OCI-LY3 (cell line): ENCODE measurements around the gene KLHL29.

Experiments
- H2AFZ ChIP-seq: fragments of 200-600, 300-600 bp; shearing (Covaris generic); 2 replicates; pipeline ENCODE4 v1.6.0; 2014; ENCODE audit warnings: antibody characterized with exemption, low read depth, low read length
- H3K27ac ChIP-seq: fragments of 200-600, 300-600 bp; sonication (generic); 2 replicates; pipeline ENCODE4 v1.5.1; 2014; ENCODE audit warnings: mild to moderate bottlenecking, low read length, moderate library complexity, mixed read lengths
- H3K27me3 ChIP-seq: fragments of 200-600, 300-600 bp; sonication (generic); 2 replicates; pipeline ENCODE4 v1.6.1; 2014; ENCODE audit warnings: low read depth, low read length, mixed read lengths
- H3K36me3 ChIP-seq: fragments of 200-600, 300-600 bp; sonication (generic); replicated peaks from 2 replicates; pipeline ENCODE3; 2014; ENCODE audit warnings: low read depth, low read length, mixed read lengths
- H3K4me1 ChIP-seq: fragments of 300-600, 200-600 bp; sonication (generic); 2 replicates; pipeline ENCODE4 v1.6.1; 2014; ENCODE audit warnings: low read length, mixed read lengths
- H3K4me2 ChIP-seq: fragments of 200-600, 300-600 bp; sonication (generic); 2 replicates; pipeline ENCODE4 v1.6.1; 2014; ENCODE audit warnings: low read length, mixed read lengths
- H3K4me3 ChIP-seq: fragments of 300-600, 200-600 bp; sonication (generic); 2 replicates; pipeline ENCODE4 v1.5.1; 2014; ENCODE audit warnings: antibody characterized with exemption, mild to moderate bottlenecking, low read length, moderate library complexity
- H3K79me2 ChIP-seq: fragments of 300-600, 200-600 bp; shearing (Covaris generic); 2 replicates; pipeline ENCODE4 v1.6.1; 2014; ENCODE audit warnings: mild to moderate bottlenecking, low read length, mixed read lengths
- H3K9ac ChIP-seq: fragments of 300-600, 200-600 bp; shearing (Covaris generic); 2 replicates; pipeline ENCODE4 v1.6.0; 2014; ENCODE audit warnings: mild to moderate bottlenecking, low read length, moderate library complexity
- H3K9me3 ChIP-seq: fragments of 200-600, 300-600 bp; shearing (Covaris generic); 2 replicates; pipeline ENCODE4 v1.6.1; 2014; ENCODE audit warnings: low read length, mixed read lengths; ENCODE audit not compliant: insufficient read depth
- H4K20me1 ChIP-seq: fragments of 200-600, 300-600 bp; sonication (generic); 2 replicates; pipeline ENCODE4 v1.6.1; 2016; ENCODE audit warnings: low read length, mixed read lengths; ENCODE audit not compliant: insufficient read depth
- CTCF ChIP-seq: fragments of 200-600, 300-600 bp; sonication (generic); IDR thresholded peaks from 2 replicates; pipeline ENCODE4 v1.5.1; 2014; ENCODE audit warnings: antibody characterized with exemption, low read length, low read depth
- EZH2phosphoT487 ChIP-seq: fragments of 200-600 bp; shearing (Covaris generic); IDR thresholded peaks from 2 replicates; pipeline ENCODE4 v1.6.1; 2018; ENCODE audit warnings: antibody characterized with exemption, mixed run types, low read depth

KLHL29 gene

GRCh38 chr2:23658466-23658942, 273.5 kb downstream of the KLHL29 start:
- Histone ChIP-seq H3K27me3 (no peaks in the 10 kb centered on the region), H3K4me2 (no peak overlapping the region), H4K20me1 (no peaks in the 10 kb centered on the region), H3K4me1 (no peaks in the 10 kb centered on the region), H3K4me3 (no peak overlapping the region), H3K79me2 (no peaks in the 10 kb centered on the region), H3K9me3 (no peaks in the 10 kb centered on the region), H2AFZ (no peak overlapping the region), H3K36me3 (no peaks in the 10 kb centered on the region), H3K9ac (no peak overlapping the region), H3K27ac (no peak overlapping the region)
- no peak for TF ChIP-seq CTCF
- TF ChIP-seq EZH2phosphoT487 = no peak

- H3K36me3 ChIP-seq = no peaks in the 10 kb centered on the region
- H2AFZ ChIP-seq = no peak overlapping the region
- H3K9ac ChIP-seq = no peak overlapping the region
- no peak overlapping the region for H3K4me2 ChIP-seq
- H3K4me1 ChIP-seq = no peaks in the 10 kb centered on the region
- no peaks in the 10 kb centered on the region for H4K20me1 ChIP-seq
- H3K4me3 ChIP-seq = no peak overlapping the region
- no peaks in the 10 kb centered on the region for H3K79me2 ChIP-seq
- no peaks in the 10 kb centered on the region for H3K9me3 ChIP-seq
- TF ChIP-seq EZH2phosphoT487 (no peak), CTCF (no peak)
- no peak overlapping the region for H3K27ac ChIP-seq
- H3K27me3 ChIP-seq = no peaks in the 10 kb centered on the region
Observed at GRCh38 chr2:23659328-23659727, 274.3 kb downstream of the KLHL29 start.

- Histone ChIP-seq H3K27ac (no peak overlapping the region), H3K4me2 (no peak overlapping the region), H3K9me3 (no peaks in the 10 kb centered on the region), H4K20me1 (no peaks in the 10 kb centered on the region), H3K4me1 (no peaks in the 10 kb centered on the region), H3K79me2 (no peaks in the 10 kb centered on the region), H3K4me3 (no peak overlapping the region), H3K36me3 (no peaks in the 10 kb centered on the region), H2AFZ (no peak overlapping the region), H3K27me3 (no peaks in the 10 kb centered on the region), H3K9ac (no peak overlapping the region)
- no peak for TF ChIP-seq CTCF
- no peak for TF ChIP-seq EZH2phosphoT487
Observed at GRCh38 chr2:23659773-23660172, 274.8 kb downstream of the KLHL29 start.

GRCh38 chr2:23660237-23660636, 275.3 kb downstream of the KLHL29 start:
- TF ChIP-seq EZH2phosphoT487 (no peak), CTCF (no peak)

More at GRCh38 chr2:23660237-23660636, 275.3 kb downstream of the KLHL29 start:
- Histone ChIP-seq H3K36me3 (no peaks in the 10 kb centered on the region), H3K27ac (no peak overlapping the region), H3K4me2 (no peak overlapping the region), H3K9me3 (no peaks in the 10 kb centered on the region), H3K9ac (no peak overlapping the region), H4K20me1 (no peaks in the 10 kb centered on the region), H3K27me3 (no peaks in the 10 kb centered on the region), H3K79me2 (no peaks in the 10 kb centered on the region), H3K4me3 (no peak overlapping the region), H3K4me1 (no peaks in the 10 kb centered on the region), H2AFZ (no peak overlapping the region)
